Subcutaneous preadipocyte (primary cell): ENCODE data around the gene RASSF9. TPM values are rescaled to one million over a fixed set of nuclear protein-coding genes. Genes with fewer than 3 reads are reported as not detected.

ENCODE experiments used
- total RNA-seq: library from RNA; depleted of rRNA; stranded (reverse); fragments of >200 nt; gene quantifications from 2 replicates; pipeline ENCODE4 v1.2.3, GENCODE V29; 2012

Gene RASSF9
- total RNA-seq, result under 0.01 and 0.20 TPM in 2 replicates

DNA sequence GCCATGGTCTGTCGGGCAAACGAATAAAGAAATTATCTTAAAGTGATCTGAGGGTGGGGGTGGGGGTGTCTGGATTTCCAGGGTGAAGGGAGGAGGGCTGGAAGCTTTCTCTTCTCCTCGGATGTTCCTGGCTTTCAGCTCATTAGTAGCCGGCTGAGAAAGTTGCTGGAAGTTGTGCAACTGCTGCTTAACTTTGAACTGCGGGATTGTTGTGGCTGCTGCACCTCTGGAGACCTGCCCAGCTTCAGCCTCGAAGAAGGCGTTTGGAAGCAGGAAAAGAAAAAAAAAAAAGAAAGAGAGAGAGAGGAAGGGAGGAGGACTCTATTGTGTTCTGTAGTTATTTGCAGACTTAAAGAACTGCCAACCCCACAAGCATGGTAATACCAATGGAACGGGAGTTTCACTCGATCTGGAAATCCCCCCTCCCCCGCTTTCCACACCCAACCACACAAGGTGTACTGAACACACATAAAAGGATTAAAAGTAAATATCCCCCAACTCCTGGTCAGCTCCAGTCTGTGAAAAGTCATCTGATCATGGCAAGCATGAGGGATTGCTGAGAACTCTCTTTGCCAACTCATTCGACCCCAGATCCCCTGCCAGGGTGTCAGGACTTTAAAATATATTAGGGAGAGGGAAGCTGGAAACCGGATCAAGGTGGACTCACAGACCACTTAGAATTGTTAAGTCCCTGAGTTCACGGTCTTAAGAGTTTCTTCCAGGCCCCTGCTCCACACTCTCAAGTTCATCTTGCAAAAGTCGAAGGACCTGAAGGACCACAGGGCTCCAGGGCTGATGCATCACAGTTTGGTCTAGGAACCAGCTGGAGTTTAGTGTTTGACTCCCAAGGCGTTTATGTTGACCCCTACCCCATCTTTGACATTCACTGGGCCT, at the start of gene RASSF9:
RASSF9 (minus strand) TSS at position 213 of the 894 bp plus-strand sequence; CDS start at position 5, 208 bp downstream.

GRCh38 chr12:85874031-85874461, 37.8 kb upstream of the RASSF9 start, which contains the start of gene NTS:
NTS (plus strand) TSS chr12:85874295; CDS start chr12:85874404, 109 bp downstream.

Other genes starting within 250 kb of the RASSF9 start
- not detected in 2 replicates for gene NTS, start 37.9 kb upstream of the RASSF9 start, total RNA-seq